IPS-20b (cell line): ENCODE measurements around the gene RASAL2.

Source experiments
- H3K27ac ChIP-seq: one replicate; pipeline ENCODE4 v1.5.1; 2013; ENCODE audit warnings: low read length
- H3K27me3 ChIP-seq: 2 replicates; pipeline ENCODE4 v1.6.1; 2013; ENCODE audit warnings: mild to moderate bottlenecking, low read length, inconsistent platforms; ENCODE audit not compliant: insufficient read depth
- H3K36me3 ChIP-seq: 2 replicates; pipeline ENCODE4 v1.6.1; 2013; ENCODE audit warnings: low read depth, mild to moderate bottlenecking, inconsistent platforms, low read length, moderate library complexity; ENCODE audit not compliant: insufficient read depth
- H3K4me1 ChIP-seq: 2 replicates; pipeline ENCODE4 v1.6.1; 2013; ENCODE audit warnings: mild to moderate bottlenecking, control low read depth, inconsistent platforms, low read length, moderate library complexity; ENCODE audit not compliant: insufficient read depth
- H3K4me3 ChIP-seq: 2 replicates; pipeline ENCODE4 v1.5.1; 2013; ENCODE audit warnings: mild to moderate bottlenecking, low read length, inconsistent platforms
- H3K9ac ChIP-seq: 2 replicates; pipeline ENCODE4 v1.6.1; 2013; ENCODE audit warnings: low read depth, mild to moderate bottlenecking, inconsistent platforms, low read length, moderate library complexity
- H3K9me3 ChIP-seq: 2 replicates; pipeline ENCODE4 v1.6.1; 2013; ENCODE audit warnings: mild to moderate bottlenecking, low read depth, low read length, inconsistent platforms; ENCODE audit not compliant: insufficient read depth

The RASAL2 gene

DNA sequence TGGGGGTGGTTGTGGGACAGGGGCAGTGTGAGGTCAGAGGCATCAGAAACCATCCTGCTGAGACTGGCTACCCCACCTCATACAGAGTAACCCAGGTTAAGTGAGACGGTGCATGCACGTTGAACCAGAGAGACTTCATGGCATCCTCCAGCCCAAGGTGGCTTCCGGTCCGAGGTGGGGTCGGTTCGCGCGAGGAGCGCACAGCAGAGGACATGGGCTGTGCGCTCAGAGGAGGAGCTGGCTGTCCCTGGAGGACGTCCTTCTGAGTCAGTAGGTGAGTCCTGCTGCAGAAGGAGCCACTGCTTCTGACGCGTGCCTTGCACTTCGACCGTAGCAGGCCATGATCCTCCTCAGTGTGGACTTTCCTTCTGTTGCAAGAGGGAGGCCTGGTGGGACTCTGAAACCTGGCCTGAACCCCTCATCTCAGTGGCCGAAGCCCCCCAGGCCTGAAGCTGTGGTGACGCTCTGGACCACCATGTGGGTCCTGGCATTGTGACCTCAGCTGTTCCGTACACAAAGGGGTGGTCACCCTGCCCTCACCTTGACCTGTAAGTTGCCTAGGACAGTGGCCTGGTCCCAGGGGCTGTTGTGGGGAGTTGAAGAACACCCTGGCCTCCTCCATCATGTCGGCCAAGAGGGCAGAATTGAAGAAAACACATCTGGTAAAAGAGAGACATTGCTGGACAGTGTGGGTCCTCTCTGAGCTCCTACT lies 418.8 kb downstream of the RASAL2 start, which contains the start of gene TEX35:
Gene TEX35, plus strand, starts transcription at position 544 of the 712 bp plus-strand sequence. Its CDS starts 80 bp downstream, at position 624.
- H3K27ac ChIP-seq = no peak within 1 kb of the TSS
- H3K9ac ChIP-seq = no peak within 1 kb of the TSS
- no peaks in the 10 kb centered on the region for H3K4me1 ChIP-seq
- no peak within 1 kb of the TSS for H3K4me3 ChIP-seq
- H3K9me3 ChIP-seq = no peaks in the 10 kb centered on the region
- no peaks in the 10 kb centered on the region for H3K36me3 ChIP-seq
- H3K27me3 ChIP-seq = no peaks in the 10 kb centered on the region

DNA sequence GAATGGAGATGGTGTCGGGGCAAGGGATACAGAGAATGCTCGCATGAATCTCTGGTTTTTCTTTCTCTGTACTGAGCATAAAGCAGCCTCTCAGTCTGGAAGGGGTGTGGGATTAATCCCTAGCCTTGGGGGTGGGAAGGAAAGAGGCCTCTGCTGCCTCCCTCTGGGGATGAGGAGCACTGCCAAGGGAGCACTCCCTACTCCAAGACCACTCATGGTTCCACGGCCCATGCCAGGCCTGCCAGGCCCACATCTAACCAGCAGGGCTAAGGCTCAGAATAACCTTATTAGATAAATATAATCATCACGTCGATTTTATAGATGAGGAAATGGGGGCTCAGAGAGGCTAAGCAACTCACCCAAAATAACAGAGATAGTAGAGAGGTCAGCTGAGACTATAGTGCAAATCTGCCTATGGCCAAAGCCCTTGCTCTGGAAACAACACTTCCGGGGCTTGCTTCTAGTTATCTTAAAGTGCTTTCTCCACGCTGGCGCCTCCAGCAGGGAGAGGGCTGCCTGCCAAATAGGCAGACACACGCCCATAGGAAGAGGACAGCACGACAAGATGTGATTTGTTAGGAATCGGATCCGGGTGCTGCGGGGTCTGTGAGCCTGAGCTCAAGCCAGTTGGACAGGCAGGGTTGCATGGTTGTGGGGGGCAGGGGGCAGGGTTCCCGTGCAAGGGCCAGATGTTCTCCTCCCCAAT lies 419.5 kb downstream of the RASAL2 start:
- H3K4me3 ChIP-seq = no peak overlapping the region
- no peaks in the 10 kb centered on the region for H3K9me3 ChIP-seq
- H3K36me3 ChIP-seq = no peaks in the 10 kb centered on the region
- H3K4me1 ChIP-seq = no peaks in the 10 kb centered on the region
- no peak overlapping the region for H3K9ac ChIP-seq
- H3K27me3 ChIP-seq = no peaks in the 10 kb centered on the region
- H3K27ac ChIP-seq = no peak overlapping the region

DNA sequence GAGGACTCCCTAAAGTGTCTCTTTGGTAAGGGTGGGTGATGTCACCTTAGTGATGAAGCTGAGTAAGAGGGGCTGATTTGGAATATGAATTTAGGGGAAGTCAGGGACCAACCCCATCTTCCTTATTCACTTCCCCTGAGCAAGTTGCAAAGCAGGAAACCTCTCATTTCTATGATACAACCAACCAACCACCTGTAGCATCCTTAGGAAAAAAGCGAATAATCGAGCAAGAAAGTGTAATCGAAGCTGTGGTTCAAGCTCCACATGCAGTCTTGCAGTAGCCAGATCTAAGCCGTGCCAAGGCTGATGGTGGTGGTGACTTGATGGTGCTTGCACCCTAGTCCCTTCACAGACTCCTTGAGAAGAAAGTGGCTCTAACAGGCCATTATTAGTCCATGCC lies 422.2 kb downstream of the RASAL2 start:
- Histone ChIP-seq H3K4me3 (no peak overlapping the region), H3K36me3 (no peaks in the 10 kb centered on the region), H3K27me3 (no peaks in the 10 kb centered on the region), H3K9ac (no peak overlapping the region), H3K4me1 (no peaks in the 10 kb centered on the region), H3K9me3 (no peaks in the 10 kb centered on the region), H3K27ac (no peak overlapping the region)

DNA sequence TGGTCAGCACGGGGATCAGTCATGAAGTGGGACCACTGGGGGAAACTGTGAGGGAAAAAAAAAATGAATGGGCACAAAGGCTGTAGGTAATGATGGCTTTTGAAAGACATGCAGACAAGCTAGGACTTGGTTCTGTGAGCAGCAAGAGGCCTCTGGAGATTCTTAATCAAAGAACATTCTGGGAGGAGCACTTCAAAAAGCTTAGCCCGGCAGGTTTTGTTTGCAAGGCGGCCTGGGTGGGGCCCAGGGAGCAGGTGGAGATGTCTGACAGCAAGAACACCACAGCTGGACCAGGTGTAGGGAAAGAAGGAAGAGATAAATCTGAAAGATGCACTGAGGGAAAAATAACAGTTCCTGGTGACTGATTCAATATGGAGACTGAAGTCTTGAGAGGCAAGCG lies 425.0 kb downstream of the RASAL2 start:
- no peak overlapping the region for H3K4me3 ChIP-seq
- H3K27ac ChIP-seq = no peak overlapping the region
- no peaks in the 10 kb centered on the region for H3K9me3 ChIP-seq
- no peak overlapping the region for H3K9ac ChIP-seq
- H3K36me3 ChIP-seq = no peaks in the 10 kb centered on the region
- no peaks in the 10 kb centered on the region for H3K4me1 ChIP-seq
- H3K27me3 ChIP-seq = no peaks in the 10 kb centered on the region

DNA sequence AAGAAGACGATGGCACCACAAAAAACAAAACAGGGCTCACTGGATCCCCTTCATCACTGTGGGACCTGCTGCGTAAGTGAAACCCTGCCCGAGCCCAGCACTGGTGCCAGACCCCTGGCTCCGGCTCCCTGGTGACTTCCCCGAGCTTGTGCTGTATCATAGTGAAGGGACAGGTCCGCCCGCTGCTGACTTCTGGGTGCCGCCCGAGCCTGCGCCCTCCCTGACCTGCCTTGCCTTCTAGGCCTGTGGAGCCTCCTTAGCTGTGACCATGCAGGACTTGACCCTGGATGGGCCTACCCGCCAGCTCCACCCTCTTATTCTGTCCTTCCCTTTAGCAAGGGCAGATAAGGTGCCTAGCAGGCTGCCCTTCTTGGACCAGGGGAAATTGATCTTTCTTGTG lies 426.9 kb downstream of the RASAL2 start:
- Histone ChIP-seq H3K27ac (no peak overlapping the region), H3K27me3 (no peaks in the 10 kb centered on the region), H3K4me1 (no peaks in the 10 kb centered on the region), H3K9me3 (no peaks in the 10 kb centered on the region), H3K4me3 (no peak overlapping the region), H3K9ac (no peak overlapping the region), H3K36me3 (no peaks in the 10 kb centered on the region)

DNA sequence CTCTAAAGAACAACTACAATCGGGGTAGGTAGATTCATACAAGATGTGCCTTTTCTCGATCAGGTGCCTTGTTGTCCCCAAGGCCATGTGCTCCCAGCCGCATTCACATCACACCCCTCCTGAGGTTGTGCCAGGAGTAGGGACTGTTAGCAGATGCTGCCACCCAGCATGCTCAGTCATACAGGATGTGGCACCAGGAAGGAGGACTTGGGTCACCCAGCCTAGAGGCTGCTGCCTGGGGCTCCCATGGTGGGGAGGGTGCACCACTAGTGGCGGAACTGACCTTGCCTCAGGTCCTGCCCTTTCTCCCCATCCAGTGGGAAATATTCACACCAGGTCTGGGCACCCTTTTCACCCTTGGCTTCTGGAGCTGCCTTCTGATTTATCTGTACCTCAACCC lies 427.3 kb downstream of the RASAL2 start:
- H3K4me1 ChIP-seq = no peaks in the 10 kb centered on the region
- no peaks in the 10 kb centered on the region for H3K9me3 ChIP-seq
- no peak overlapping the region for H3K9ac ChIP-seq
- H3K4me3 ChIP-seq = no peak overlapping the region
- H3K36me3 ChIP-seq = no peaks in the 10 kb centered on the region
- no peaks in the 10 kb centered on the region for H3K27me3 ChIP-seq
- no peak overlapping the region for H3K27ac ChIP-seq

DNA sequence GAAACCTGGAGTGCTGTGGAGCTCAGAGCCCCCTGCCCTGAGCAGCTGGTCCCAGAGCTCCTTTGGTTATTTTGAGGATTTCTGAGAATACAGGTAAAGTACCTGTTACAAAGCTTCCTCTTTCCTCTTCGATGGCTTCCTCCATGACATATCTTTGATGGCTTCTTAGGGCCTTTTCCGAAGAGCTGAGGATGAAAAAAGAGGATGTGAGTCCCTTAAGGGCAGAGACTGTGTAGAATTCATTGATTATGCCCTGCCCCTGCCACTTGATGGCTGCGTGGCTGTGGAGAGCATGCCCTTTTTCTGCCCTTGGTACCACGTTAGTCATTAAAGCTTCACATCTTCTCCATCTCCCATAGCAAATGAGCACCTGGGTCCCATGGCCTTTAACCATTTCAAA lies 433.2 kb downstream of the RASAL2 start:
- H3K9ac ChIP-seq = no peak overlapping the region
- H3K9me3 ChIP-seq = no peaks in the 10 kb centered on the region
- no peaks in the 10 kb centered on the region for H3K4me1 ChIP-seq
- no peaks in the 10 kb centered on the region for H3K27me3 ChIP-seq
- no peaks in the 10 kb centered on the region for H3K36me3 ChIP-seq
- no peak overlapping the region for H3K4me3 ChIP-seq
- H3K27ac ChIP-seq = no peak overlapping the region

DNA sequence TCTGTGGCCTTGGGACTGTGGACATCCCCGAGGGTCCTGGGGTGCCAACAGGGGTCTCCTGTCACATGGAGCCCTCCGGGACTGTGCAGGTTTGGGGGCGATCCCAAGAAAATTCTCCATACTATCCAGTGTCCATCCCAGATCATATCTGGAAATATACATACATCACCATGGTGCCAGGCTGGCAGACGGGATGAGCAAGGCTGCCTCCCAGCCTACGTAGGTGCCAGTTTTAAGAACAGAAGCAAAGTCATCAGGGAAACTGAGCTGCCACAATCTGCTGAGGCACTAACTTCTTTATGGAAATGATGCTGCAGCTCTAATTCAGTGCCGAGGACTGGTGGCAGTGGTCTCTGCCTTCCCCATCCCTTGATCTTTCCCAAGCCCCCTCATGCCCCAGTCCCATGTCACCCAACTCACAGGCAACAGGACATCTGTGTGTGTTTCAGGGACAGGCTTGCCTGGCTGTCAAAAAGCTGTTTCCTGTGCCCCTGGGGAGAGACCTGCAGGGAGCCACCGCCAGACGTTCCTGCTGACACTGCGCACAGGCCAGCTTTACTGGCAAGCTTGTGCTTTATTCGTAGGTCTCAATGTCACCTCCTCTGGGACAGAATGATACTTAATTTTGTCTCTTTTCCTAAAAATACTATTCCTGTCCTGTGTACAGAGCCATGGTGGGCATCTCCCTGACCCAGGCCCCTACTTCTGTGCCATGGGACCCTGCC lies 434.5 kb downstream of the RASAL2 start:
- H3K27me3 ChIP-seq = no peaks in the 10 kb centered on the region
- H3K27ac ChIP-seq = no peak overlapping the region
- no peak overlapping the region for H3K4me3 ChIP-seq
- no peak overlapping the region for H3K9ac ChIP-seq
- no peaks in the 10 kb centered on the region for H3K36me3 ChIP-seq
- H3K9me3 ChIP-seq = no peaks in the 10 kb centered on the region
- no peaks in the 10 kb centered on the region for H3K4me1 ChIP-seq

DNA sequence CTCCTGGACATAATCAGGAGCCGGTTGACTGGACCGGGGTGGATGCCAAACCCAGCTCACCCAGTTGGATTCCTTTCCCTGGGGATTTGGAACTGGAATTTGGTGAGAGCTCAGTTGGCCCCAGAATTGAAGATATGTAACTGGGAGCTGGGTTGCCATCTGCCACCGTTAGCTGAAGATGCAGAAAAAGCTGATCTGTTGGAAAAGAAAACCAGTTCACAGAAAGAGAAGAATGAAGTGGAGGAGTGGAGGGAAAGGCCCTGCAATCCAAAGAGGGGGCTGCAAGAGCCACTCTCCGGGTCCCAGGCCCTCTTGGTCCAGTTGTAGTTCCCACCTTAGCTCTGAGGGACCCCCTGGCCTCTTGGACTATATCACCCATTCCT lies 435.0 kb downstream of the RASAL2 start:
- H3K4me3 ChIP-seq = no peak overlapping the region
- H3K9me3 ChIP-seq = no peaks in the 10 kb centered on the region
- no peaks in the 10 kb centered on the region for H3K4me1 ChIP-seq
- no peak overlapping the region for H3K27ac ChIP-seq
- no peaks in the 10 kb centered on the region for H3K27me3 ChIP-seq
- no peak overlapping the region for H3K9ac ChIP-seq
- H3K36me3 ChIP-seq = no peaks in the 10 kb centered on the region

DNA sequence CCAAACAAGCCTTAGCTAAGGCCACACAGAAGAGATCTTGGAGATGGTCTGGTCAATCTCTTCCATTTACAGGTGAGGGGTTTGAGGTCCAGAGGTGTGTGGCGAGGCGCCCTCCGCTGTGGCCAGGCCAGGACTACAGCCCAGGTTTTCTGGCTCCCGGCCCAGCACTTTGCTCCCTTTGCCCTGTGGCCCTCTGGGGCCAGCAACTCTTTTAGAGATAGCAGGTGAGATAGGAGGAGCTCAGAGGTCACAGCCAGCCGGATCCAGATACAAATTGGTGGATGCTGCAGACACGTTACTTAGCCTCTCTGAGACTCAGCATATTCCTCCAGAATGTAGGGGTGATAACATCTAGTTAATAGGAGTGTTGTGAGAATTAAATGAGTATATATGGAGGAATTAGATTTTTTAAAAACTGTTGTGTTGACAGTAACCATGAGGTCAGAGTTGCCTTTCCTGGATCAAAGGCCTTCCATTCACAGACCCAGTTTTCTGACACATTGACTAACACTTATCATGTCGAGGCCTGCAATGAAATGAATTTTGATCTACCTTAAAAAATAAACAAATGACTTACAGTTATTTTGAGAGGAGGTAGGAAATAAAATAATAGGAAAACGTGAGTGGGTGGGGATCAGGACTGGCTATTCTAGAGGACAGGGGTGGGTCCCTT lies 435.6 kb downstream of the RASAL2 start:
- H3K27me3 ChIP-seq = no peaks in the 10 kb centered on the region

DNA sequence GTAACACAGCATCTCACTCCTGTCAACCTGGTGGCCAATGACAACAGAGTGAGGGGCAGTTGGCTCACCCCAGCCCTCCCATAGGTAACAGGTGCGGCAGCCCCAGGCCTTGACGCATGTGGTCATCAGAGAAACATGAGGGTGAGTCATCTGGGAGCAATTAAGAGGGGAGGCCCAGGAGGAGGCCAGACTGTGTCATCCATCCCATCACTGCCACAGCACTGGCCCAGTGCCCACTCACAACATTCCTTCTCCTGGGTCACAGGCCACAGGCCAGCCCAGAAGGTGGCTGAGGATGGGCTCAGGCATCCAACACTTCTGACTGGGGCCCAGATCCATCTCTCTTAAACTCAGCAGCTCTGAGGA lies 436.1 kb downstream of the RASAL2 start:
- no peaks in the 10 kb centered on the region for H3K27me3 ChIP-seq
- H3K4me1 ChIP-seq = no peaks in the 10 kb centered on the region
- H3K9ac ChIP-seq = no peak overlapping the region
- H3K4me3 ChIP-seq = no peak overlapping the region
- H3K27ac ChIP-seq = no peak overlapping the region
- H3K9me3 ChIP-seq = no peaks in the 10 kb centered on the region
- H3K36me3 ChIP-seq = no peaks in the 10 kb centered on the region

More for the DNA sequence above, 435.6 kb downstream of the RASAL2 start:
- no peak overlapping the region for H3K27ac ChIP-seq
- no peaks in the 10 kb centered on the region for H3K4me1 ChIP-seq
- no peak overlapping the region for H3K9ac ChIP-seq
- H3K4me3 ChIP-seq = no peak overlapping the region
- H3K36me3 ChIP-seq = no peaks in the 10 kb centered on the region
- no peaks in the 10 kb centered on the region for H3K9me3 ChIP-seq
